K562 (cell line): Measurements from ENCODE around the gene ATG10. TPM values are rescaled to one million over a fixed set of nuclear protein-coding genes. Genes with fewer than 3 reads are reported as not detected.

Experiments
- RREB1 ChIP-seq: fragments of 250-450 bp; sonication (Bioruptor Pico); IDR thresholded peaks from 2 replicates; pipeline ENCODE4 v1.4.0; 2020
- STAG1 ChIP-seq: sonication (generic); formaldehyde crosslinking; IDR thresholded peaks from 2 replicates; pipeline ENCODE4 v1.5.0; 2020; ENCODE audit warnings: missing genetic modification reagents, borderline replicate concordance
- UBTF ChIP-seq, 2 experiments: IDR thresholded peaks; 2 replicates each; pipeline ENCODE4 v1.6.1; 2012; ENCODE audit warnings: improper control_type of control experiment in 2 of 2, low read depth in 2 of 2, low read length in 2 of 2, borderline replicate concordance in 1 of 2
- polyA plus RNA-seq, 8 experiments: library from polyadenylated mRNA; depleted of rRNA in 4 of 8; stranded (reverse) in 5 of 8; unstranded in 3 of 8; fragments of >200 nt; fragmentation: Nextera tagmentation in 2 of 8; fragmentation: Illumina TruSeq in 1 of 8; extraction: Ambion mirVana in 2 of 8; extraction: Trizol in 1 of 8; gene quantifications; 2 replicates each; pipeline versions ENCODE4 v1.2.1 to v1.2.3, GENCODE V29; 2011 to 2014; ENCODE audit warnings: inconsistent platforms in 1 of 8, missing spikeins in 1 of 8
- total RNA-seq, 7 experiments: library from RNA; depleted of rRNA in 6 of 7; stranded (reverse); fragments of >200 nt in 6 of 7; fragmentation: Illumina TruSeq in 2 of 7; extraction: Trizol in 2 of 7; gene quantifications; 2 replicates each; pipeline versions ENCODE4 v1.2.1 to v1.2.3, GENCODE V29; 2011 to 2021; ENCODE audit warnings: low replicate concordance in 1 of 7
- TF ChIP-seq, protein P1 (sequence below): fragments of 450-650 bp; IDR thresholded peaks from 2 replicates; pipeline ENCODE4 v1.6.1; 2017; ENCODE audit warnings: antibody characterized with exemption, mild to moderate bottlenecking
- TF ChIP-seq, protein P2 (sequence below): IDR thresholded peaks from 2 replicates; pipeline ENCODE4 v1.6.1; 2011; ENCODE audit not compliant: insufficient read length; ENCODE audit errors: extremely low read depth
- TF ChIP-seq, protein P3 (sequence below), 2 experiments: fragments of 450-650 bp; IDR thresholded peaks; 2 replicates each; pipeline ENCODE4 v1.6.1; 2018; ENCODE audit warnings: mild to moderate bottlenecking in 2 of 2, low read depth in 1 of 2; ENCODE audit not compliant: partially characterized antibody in 2 of 2

The ATG10 gene
- total and polyA plus RNA-seq, 9 of the 15 experiments (the other 6 are each of a cell fraction or from before 2014, with no cell fraction given) = 7.0 to 18.8 (median 14.6) TPM

DNA sequence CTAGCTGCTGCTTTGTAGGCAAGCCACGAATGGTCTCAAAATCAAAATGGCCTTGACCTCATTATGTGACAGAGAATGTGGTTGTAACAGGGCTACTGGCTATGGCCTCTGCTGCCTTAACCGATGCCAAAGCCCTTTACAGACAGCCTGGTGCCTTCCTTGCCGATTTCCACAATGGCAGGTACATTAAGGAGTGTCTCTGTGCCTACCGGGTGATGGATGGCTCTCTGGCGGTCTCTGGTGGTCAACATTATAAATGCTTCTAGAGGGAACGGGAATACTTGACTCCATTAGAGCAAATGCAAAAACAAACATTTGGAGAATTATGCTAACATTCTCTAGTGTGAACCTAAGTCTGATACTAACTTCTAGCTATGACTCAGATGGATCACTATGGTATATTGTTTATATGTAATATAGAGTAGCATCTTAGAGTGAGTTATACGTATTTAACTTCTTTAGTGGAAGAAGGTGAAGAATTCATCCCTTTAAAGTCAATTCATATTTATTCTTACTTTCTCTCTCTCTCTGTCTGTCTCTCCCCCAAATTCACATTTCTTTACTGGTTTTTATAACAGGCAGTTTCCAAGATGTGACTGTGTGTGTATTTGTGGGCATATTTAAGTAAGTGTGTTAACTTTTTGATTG lies 253.8 kb downstream of the ATG10 start (continued):
- TF ChIP-seq UBTF (IDR thresholded peaks at IDR 0.05; ENCODE audit: borderline replicate concordance in 1 of 2, low read depth in 2 of 2, low read length in 2 of 2) = no peak
- TF ChIP-seq, protein P1, sequence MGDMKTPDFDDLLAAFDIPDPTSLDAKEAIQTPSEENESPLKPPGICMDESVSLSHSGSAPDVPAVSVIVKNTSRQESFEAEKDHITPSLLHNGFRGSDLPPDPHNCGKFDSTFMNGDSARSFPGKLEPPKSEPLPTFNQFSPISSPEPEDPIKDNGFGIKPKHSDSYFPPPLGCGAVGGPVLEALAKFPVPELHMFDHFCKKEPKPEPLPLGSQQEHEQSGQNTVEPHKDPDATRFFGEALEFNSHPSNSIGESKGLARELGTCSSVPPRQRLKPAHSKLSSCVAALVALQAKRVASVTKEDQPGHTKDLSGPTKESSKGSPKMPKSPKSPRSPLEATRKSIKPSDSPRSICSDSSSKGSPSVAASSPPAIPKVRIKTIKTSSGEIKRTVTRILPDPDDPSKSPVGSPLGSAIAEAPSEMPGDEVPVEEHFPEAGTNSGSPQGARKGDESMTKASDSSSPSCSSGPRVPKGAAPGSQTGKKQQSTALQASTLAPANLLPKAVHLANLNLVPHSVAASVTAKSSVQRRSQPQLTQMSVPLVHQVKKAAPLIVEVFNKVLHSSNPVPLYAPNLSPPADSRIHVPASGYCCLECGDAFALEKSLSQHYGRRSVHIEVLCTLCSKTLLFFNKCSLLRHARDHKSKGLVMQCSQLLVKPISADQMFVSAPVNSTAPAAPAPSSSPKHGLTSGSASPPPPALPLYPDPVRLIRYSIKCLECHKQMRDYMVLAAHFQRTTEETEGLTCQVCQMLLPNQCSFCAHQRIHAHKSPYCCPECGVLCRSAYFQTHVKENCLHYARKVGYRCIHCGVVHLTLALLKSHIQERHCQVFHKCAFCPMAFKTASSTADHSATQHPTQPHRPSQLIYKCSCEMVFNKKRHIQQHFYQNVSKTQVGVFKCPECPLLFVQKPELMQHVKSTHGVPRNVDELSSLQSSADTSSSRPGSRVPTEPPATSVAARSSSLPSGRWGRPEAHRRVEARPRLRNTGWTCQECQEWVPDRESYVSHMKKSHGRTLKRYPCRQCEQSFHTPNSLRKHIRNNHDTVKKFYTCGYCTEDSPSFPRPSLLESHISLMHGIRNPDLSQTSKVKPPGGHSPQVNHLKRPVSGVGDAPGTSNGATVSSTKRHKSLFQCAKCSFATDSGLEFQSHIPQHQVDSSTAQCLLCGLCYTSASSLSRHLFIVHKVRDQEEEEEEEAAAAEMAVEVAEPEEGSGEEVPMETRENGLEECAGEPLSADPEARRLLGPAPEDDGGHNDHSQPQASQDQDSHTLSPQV = no peak
- TF ChIP-seq, protein P2, sequence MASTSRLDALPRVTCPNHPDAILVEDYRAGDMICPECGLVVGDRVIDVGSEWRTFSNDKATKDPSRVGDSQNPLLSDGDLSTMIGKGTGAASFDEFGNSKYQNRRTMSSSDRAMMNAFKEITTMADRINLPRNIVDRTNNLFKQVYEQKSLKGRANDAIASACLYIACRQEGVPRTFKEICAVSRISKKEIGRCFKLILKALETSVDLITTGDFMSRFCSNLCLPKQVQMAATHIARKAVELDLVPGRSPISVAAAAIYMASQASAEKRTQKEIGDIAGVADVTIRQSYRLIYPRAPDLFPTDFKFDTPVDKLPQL = no peak
- no peak for TF ChIP-seq RREB1 (CRISPR knock-in tag)
- TF ChIP-seq, protein P3, sequence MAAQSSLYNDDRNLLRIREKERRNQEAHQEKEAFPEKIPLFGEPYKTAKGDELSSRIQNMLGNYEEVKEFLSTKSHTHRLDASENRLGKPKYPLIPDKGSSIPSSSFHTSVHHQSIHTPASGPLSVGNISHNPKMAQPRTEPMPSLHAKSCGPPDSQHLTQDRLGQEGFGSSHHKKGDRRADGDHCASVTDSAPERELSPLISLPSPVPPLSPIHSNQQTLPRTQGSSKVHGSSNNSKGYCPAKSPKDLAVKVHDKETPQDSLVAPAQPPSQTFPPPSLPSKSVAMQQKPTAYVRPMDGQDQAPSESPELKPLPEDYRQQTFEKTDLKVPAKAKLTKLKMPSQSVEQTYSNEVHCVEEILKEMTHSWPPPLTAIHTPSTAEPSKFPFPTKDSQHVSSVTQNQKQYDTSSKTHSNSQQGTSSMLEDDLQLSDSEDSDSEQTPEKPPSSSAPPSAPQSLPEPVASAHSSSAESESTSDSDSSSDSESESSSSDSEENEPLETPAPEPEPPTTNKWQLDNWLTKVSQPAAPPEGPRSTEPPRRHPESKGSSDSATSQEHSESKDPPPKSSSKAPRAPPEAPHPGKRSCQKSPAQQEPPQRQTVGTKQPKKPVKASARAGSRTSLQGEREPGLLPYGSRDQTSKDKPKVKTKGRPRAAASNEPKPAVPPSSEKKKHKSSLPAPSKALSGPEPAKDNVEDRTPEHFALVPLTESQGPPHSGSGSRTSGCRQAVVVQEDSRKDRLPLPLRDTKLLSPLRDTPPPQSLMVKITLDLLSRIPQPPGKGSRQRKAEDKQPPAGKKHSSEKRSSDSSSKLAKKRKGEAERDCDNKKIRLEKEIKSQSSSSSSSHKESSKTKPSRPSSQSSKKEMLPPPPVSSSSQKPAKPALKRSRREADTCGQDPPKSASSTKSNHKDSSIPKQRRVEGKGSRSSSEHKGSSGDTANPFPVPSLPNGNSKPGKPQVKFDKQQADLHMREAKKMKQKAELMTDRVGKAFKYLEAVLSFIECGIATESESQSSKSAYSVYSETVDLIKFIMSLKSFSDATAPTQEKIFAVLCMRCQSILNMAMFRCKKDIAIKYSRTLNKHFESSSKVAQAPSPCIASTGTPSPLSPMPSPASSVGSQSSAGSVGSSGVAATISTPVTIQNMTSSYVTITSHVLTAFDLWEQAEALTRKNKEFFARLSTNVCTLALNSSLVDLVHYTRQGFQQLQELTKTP (IDR thresholded peaks at IDR 0.05; ENCODE audit: low read depth in 1 of 2, partially characterized antibody in 2 of 2) = no peak
- TF ChIP-seq STAG1 = peak; percentile 90
